Adrenal gland (tissue), 12 donors: ENCODE results near the gene ITPKA. TPM values are rescaled to one million over a fixed set of nuclear protein-coding genes. Genes with fewer than 3 reads are reported as not detected.
A peak's percentile ranks its signal among the peaks of the same experiment; 100 is the strongest.

ENCODE experiments used
- DNase-seq, 7 donors: peaks; one replicate each; pipeline ENCODE4 v3.0.0-alpha.2; 2019 to 2020
- H3K27ac ChIP-seq, 5 donors: fragments of 200-600 bp; sonication (generic) in 4 of 5; 1 replicate in 3 of 5; 2 replicates in 2 of 5; pipeline versions ENCODE4 v1.5.1 to v1.8.0; 2016 to 2020; ENCODE audit warnings: mild to moderate bottlenecking in 1 of 5
- H3K27me3 ChIP-seq: fragments of 200-600 bp; 2 replicates; pipeline ENCODE4 v1.8.0; 2021
- H3K36me3 ChIP-seq, 2 donors: fragments of 200-600 bp; replicated peaks in 1 of 2; 1 replicate in 1 of 2; 2 replicates in 1 of 2; pipeline versions ENCODE4 v1.5.1 to v1.8.0; 2018 to 2022
- H3K4me1 ChIP-seq, 2 donors: fragments of 200-600 bp; replicated peaks in 1 of 2; 1 replicate in 1 of 2; 2 replicates in 1 of 2; pipeline versions ENCODE4 v1.5.1 to v1.8.0; 2018 to 2021
- H3K4me3 ChIP-seq, 4 donors: fragments of 200-600 bp; sonication (generic) in 3 of 4; one replicate each; pipeline ENCODE4 v1.5.1; 2016 to 2018
- H3K9me3 ChIP-seq, 3 donors: fragments of 200-600 bp; sonication (generic) in 1 of 3; replicated peaks in 1 of 3; 1 replicate in 2 of 3; 2 replicates in 1 of 3; pipeline versions ENCODE4 v1.5.1 to v1.8.0; 2016 to 2021
- CTCF ChIP-seq, 6 experiments: fragments of 450-650 bp in 4 of 6; fragments of 200-600 bp in 2 of 6; sonication (generic) in 1 of 6; IDR thresholded peaks; 1 replicate in 5 of 6; 2 replicates in 1 of 6; pipeline versions ENCODE4 v1.5.1 to v1.8.0; 2016 to 2021; ENCODE audit warnings: antibody characterized with exemption in 6 of 6, mild to moderate bottlenecking in 2 of 6, moderate library complexity in 1 of 6
- POLR2A ChIP-seq, 2 donors: fragments of 450-650 bp; IDR thresholded peaks; one replicate each; pipeline ENCODE4 v1.6.1; 2017; ENCODE audit warnings: antibody characterized with exemption in 2 of 2, mild to moderate bottlenecking in 2 of 2, moderate library complexity in 1 of 2
- WGBS, 4 donors: extraction: QIAGEN DNeasy Blood & Tissue Kit in 2 of 4; methylation state at CpG; one replicate each; pipeline versions ENCODE4 v1.1.5 to v1.1.7; 2013 to 2017; 5-methylcytosine and 5-hydroxymethylcytosine counted together
- intact Hi-C, 2 donors: fragments of 100-400 bp; cut with DNase I; formaldehyde crosslinking; loops; one replicate each; pipeline versions ENCODE4 v1.14.1 to v1.15.0; 2022 to 2023
- polyA plus RNA-seq, 3 donors: library from polyadenylated mRNA; stranded (reverse); fragments of 200-250 nt in 2 of 3; fragments of 350-450 nt in 1 of 3; fragmentation: Illumina TruSeq in 1 of 3; extraction: RNeasy Lipid Tissue Mini Kit (QIAGEN cat#74804) in 1 of 3; gene quantifications; one replicate each; pipeline ENCODE4 v1.2.3, GENCODE V29; 2013 to 2014
- total RNA-seq, 9 donors: library from RNA; depleted of rRNA in 4 of 9; stranded (reverse); fragments of >200 nt in 4 of 9; fragments of 120-200 nt in 1 of 9; fragmentation: NEBNext Ultra II Directional in 1 of 9; extraction: Animal tissue kit (Norgen Biotek cat#: 25700) in 1 of 9; gene quantifications; one replicate each; pipeline versions ENCODE4 v1.1.0 to v1.2.4, GENCODE V29; 2013 to 2023
- donor health status: healthy with polysubstance abuse.
- donor health status: Bipolar disorder and iron deficiency.
- donor health status: DM: yes; HTN: yes; CAD: no.
- donor health status: DM: no; HTN: no; CAD: no.
- donor health status: DM: no; HTN: no; CAD: no.
- donor health status: DM: yes; HTN: yes; CAD: no.

Gene ITPKA
- total and polyA plus RNA-seq, 12 donors = 0.73 to 33.0 (median 14.4) TPM

GRCh38 chr15:41517895-41518449 lies 24.3 kb downstream of the ITPKA start:
- intact Hi-C loops = no loop called here

GRCh38 chr15:41520636-41521035 lies 27.0 kb downstream of the ITPKA start:
- WGBS, 4 donors = 95 to 97% (median 96%) methylated on average over 13 to 17 of the region's 17 CpGs
- TF ChIP-seq CTCF (IDR thresholded peaks at IDR 0.05) (no peak), POLR2A (IDR thresholded peaks at IDR 0.05) (no peak)

More at GRCh38 chr15:41517895-41518449, 24.3 kb downstream of the ITPKA start:
- Histone ChIP-seq H3K36me3 (no peaks in the 10 kb centered on the region), H3K9me3 (no peaks in the 10 kb centered on the region), H3K27ac (no peak overlapping the region), H3K4me1 (peaks cover 4 to 13% of the 10 kb centered on the region in 2 donors), H3K4me3 (no peak overlapping the region), H3K27me3 (peaks cover 10% of the 10 kb centered on the region)
- 92 to 97% (median 94%) methylated on average over 8 of the region's 8 CpGs for WGBS, 4 donors
- TF ChIP-seq CTCF (IDR thresholded peaks at IDR 0.05) (no peak), POLR2A (IDR thresholded peaks at IDR 0.05) (no peak)
- DNase-seq = no peak

GRCh38 chr15:41521614-41522013 lies 27.9 kb downstream of the ITPKA start:
- intact Hi-C loops = no loop called here
- H3K9me3 ChIP-seq = no peaks in the 10 kb centered on the region
- TF ChIP-seq CTCF (IDR thresholded peaks at IDR 0.05) = no peak
- no peak for TF ChIP-seq POLR2A (IDR thresholded peaks at IDR 0.05)
- peak; percentile 54 to 88 (median 84) for DNase-seq
- H3K36me3 ChIP-seq = peaks cover 0 to 6% of the 10 kb centered on the region in 2 donors
- 42 to 50% (median 47%) methylated on average over 8 to 9 of the region's 9 CpGs for WGBS, 4 donors
- H3K27me3 ChIP-seq = no peaks in the 10 kb centered on the region
- H3K4me3 ChIP-seq = no peak overlapping the region
- peaks cover 0 to 5% of the 10 kb centered on the region in 2 donors for H3K4me1 ChIP-seq
- H3K27ac ChIP-seq = peak overlapping the region in 3 of 5 donors; percentile 39 to 65 (median 45)

More at GRCh38 chr15:41520636-41521035, 27.0 kb downstream of the ITPKA start:
- Histone ChIP-seq H3K36me3 (no peaks in the 10 kb centered on the region), H3K27ac (no peak overlapping the region), H3K4me3 (no peak overlapping the region), H3K9me3 (no peaks in the 10 kb centered on the region), H3K4me1 (peaks cover 0 to 5% of the 10 kb centered on the region in 2 donors), H3K27me3 (no peaks in the 10 kb centered on the region)
- intact Hi-C loops = no loop called here
- DNase-seq = no peak

- TF ChIP-seq CTCF (IDR thresholded peaks at IDR 0.05) = no peak
- no peak for TF ChIP-seq POLR2A (IDR thresholded peaks at IDR 0.05)
- peaks cover 0 to 5% of the 10 kb centered on the region in 2 donors for H3K4me1 ChIP-seq
- H3K4me3 ChIP-seq = no peak overlapping the region
- peaks cover 0 to 21% of the 10 kb centered on the region in 2 donors for H3K36me3 ChIP-seq
- WGBS, 4 donors = 78 to 91% (median 90%) methylated on average over 3 to 5 of the region's 5 CpGs
- intact Hi-C loops = no loop called here
- H3K27me3 ChIP-seq = no peaks in the 10 kb centered on the region
- peak in 4 of 7 donors; percentile 40 to 60 (median 49) for DNase-seq
- H3K9me3 ChIP-seq = no peaks in the 10 kb centered on the region
- H3K27ac ChIP-seq = no peak overlapping the region
Measured at GRCh38 chr15:41523097-41523496, 29.4 kb downstream of the ITPKA start.
